GM10266 (cell line): Measurements from ENCODE around the gene TRAPPC11.
"Not testable (repeated sequence)": the region's sequence is repeated elsewhere in the genome, so short reads cannot be mapped to it uniquely, and the experiment has no call there.

ENCODE experiments used
- DNase-seq: peaks from one replicate; pipeline ENCODE4 v3.0.0; 2012; ENCODE audit errors: extremely low spot score
- CTCF ChIP-seq: IDR thresholded peaks from 2 replicates; pipeline ENCODE4 v1.5.1; 2012; ENCODE audit warnings: mild to moderate bottlenecking, low read depth; ENCODE audit not compliant: control insufficient read depth, insufficient read depth; ENCODE audit errors: missing control alignments

TRAPPC11 gene

GRCh38 chr4:183716302-183716701 lies 57.2 kb downstream of the TRAPPC11 start:
- TF ChIP-seq CTCF: no peak
- no peak for DNase-seq

GRCh38 chr4:183718876-183719275 lies 59.8 kb downstream of the TRAPPC11 start:
- DNase-seq: no peak
- no peak for TF ChIP-seq CTCF

- TF ChIP-seq CTCF: peak; percentile 45
- DNase-seq: no peak
Measured at GRCh38 chr4:183721207-183722081, 62.4 kb downstream of the TRAPPC11 start.

GRCh38 chr4:183722731-183723560 lies 63.9 kb downstream of the TRAPPC11 start:
- DNase-seq: peak; percentile 85
- TF ChIP-seq CTCF: no peak

- TF ChIP-seq CTCF: no peak
- no peak for DNase-seq
Measured at GRCh38 chr4:183723561-183724228, 64.6 kb downstream of the TRAPPC11 start.

- DNase-seq: not testable (repeated sequence)
Measured at GRCh38 chr4:183725585-183725984, 66.5 kb downstream of the TRAPPC11 start.

GRCh38 chr4:183727482-183727881 lies 68.4 kb downstream of the TRAPPC11 start:
- no peak for TF ChIP-seq CTCF
- DNase-seq: no peak
